ENCODE data around the gene WDR33.
A peak's percentile ranks its signal among the peaks of the same experiment; 100 is the strongest.

Gene WDR33

DNA sequence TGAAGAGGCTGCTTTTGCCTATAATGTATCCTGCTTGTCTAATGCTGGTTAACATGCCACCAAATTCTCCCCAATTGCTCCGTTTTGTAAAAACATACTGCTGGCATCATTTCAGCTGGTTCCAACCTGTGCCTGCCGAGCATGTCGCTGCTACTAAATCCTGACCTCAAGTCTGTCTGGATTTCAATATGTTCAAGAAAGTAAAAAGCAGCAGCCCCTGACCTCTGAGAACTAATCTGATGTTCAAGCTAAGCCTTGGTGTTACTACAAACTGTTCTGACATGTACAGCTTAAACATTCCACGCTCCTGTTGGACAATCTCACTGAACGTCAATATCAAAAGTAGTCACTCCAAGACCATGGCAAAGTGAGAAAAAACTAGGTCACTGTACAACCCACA is 63.4 kb downstream of the WDR33 start:
- peaks cover 14 to 18% (median 15%) of the 10 kb centered on the region in 5 donors for H3K36me3 ChIP-seq (ENCODE audit: control insufficient read depth in 5 of 5, insufficient read depth in 5 of 5, low read length in 5 of 5)
- no peak overlapping the region for H3K27ac ChIP-seq (ENCODE audit: low read depth, low read length)
- H3K9me3 ChIP-seq (ENCODE audit: control insufficient read depth in 5 of 5, low read length in 5 of 5), result no peaks in the 10 kb centered on the region
- no peak overlapping the region for H3K4me3 ChIP-seq (ENCODE audit: low read depth in 1 of 5, low read length in 5 of 5)
- peaks cover 0 to 5% (median 3%) of the 10 kb centered on the region in 5 donors for H3K4me1 ChIP-seq (ENCODE audit: control insufficient read depth in 5 of 5, insufficient read depth in 5 of 5, low read length in 5 of 5)
- H3K9ac ChIP-seq (ENCODE audit: low read length in 5 of 5), result no peak overlapping the region
- no peaks in the 10 kb centered on the region for H3K27me3 ChIP-seq (ENCODE audit: control insufficient read depth in 5 of 5, insufficient read depth in 4 of 5, low read length in 5 of 5)

DNA sequence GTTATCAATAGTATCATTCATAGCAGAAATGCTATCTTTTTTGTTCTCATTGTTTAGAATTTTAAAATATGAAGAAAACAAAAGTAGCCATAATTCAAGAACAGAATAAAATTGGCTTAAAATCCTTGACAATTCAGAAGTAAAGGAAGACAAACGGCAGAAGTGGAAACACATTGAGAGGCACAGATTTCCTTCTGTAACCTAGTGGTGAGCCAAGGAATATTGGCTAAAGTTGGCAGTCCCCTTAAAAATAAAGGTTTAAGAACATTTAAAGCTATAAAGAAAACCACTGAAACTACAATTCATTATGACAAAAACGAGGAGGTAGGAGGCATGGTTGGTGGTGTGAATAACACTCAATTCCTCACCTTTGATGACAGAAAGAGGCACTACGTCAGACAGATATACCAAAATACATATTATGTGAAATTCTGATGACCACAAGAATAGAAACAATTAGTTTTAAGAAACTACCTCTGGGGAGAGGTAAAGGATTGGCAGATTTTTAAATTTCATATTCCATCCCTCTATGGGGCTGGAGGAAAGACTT is 67.4 kb downstream of the WDR33 start:
- no peaks in the 10 kb centered on the region for H3K9me3 ChIP-seq (ENCODE audit: control insufficient read depth in 5 of 5, low read length in 5 of 5)
- H3K4me3 ChIP-seq (ENCODE audit: low read depth in 1 of 5, low read length in 5 of 5), result no peak overlapping the region
- H3K36me3 ChIP-seq (ENCODE audit: control insufficient read depth in 5 of 5, insufficient read depth in 5 of 5, low read length in 5 of 5), result peaks cover 13 to 23% (median 17%) of the 10 kb centered on the region in 5 donors
- H3K27ac ChIP-seq (ENCODE audit: low read depth, low read length), result no peak overlapping the region
- H3K9ac ChIP-seq (ENCODE audit: low read length in 5 of 5), result no peak overlapping the region
- H3K27me3 ChIP-seq (ENCODE audit: control insufficient read depth in 5 of 5, insufficient read depth in 4 of 5, low read length in 5 of 5), result no peaks in the 10 kb centered on the region
- peaks cover 0 to 5% (median 3%) of the 10 kb centered on the region in 5 donors for H3K4me1 ChIP-seq (ENCODE audit: control insufficient read depth in 5 of 5, insufficient read depth in 5 of 5, low read length in 5 of 5)

DNA sequence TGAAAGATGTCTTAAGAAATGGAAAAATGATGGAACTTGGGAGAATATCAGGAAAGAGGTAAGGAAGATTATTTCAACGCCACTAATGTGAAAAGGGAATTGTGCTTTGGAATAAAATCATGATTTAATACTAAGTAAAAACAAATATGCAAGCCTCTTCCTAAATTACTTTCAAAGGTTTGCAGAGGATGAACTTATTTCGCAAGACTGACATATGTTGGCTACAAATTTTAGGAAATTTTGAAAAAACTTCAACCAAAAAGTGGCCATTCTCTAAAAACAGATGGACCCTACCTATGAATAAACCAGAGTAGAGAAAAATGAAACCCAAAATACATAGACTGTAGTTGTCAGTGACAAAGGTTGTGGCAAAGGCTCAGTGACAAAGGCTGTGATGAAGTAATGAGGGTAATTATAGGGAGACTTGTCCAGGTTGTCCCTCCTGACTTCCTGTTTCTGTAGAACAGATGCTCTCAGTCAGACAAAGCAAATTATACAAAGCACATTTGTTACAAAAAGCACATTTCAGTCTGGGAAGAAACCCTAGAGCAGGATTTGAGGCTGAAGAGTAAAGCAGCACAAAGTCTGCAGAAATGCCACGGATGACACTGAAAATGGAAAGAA is 70.2 kb downstream of the WDR33 start:
- Histone ChIP-seq H3K27ac (ENCODE audit: low read depth, low read length) (no peak overlapping the region), H3K9ac (ENCODE audit: low read length in 5 of 5) (no peak overlapping the region), H3K4me1 (ENCODE audit: control insufficient read depth in 5 of 5, insufficient read depth in 5 of 5, low read length in 5 of 5) (peaks cover 0 to 5% (median 3%) of the 10 kb centered on the region in 5 donors), H3K9me3 (ENCODE audit: control insufficient read depth in 5 of 5, low read length in 5 of 5) (no peaks in the 10 kb centered on the region), H3K4me3 (ENCODE audit: low read depth in 1 of 5, low read length in 5 of 5) (no peak overlapping the region), H3K36me3 (ENCODE audit: control insufficient read depth in 5 of 5, insufficient read depth in 5 of 5, low read length in 5 of 5) (peaks cover 6 to 18% (median 10%) of the 10 kb centered on the region in 5 donors), H3K27me3 (ENCODE audit: control insufficient read depth in 5 of 5, insufficient read depth in 4 of 5, low read length in 5 of 5) (no peaks in the 10 kb centered on the region)

DNA sequence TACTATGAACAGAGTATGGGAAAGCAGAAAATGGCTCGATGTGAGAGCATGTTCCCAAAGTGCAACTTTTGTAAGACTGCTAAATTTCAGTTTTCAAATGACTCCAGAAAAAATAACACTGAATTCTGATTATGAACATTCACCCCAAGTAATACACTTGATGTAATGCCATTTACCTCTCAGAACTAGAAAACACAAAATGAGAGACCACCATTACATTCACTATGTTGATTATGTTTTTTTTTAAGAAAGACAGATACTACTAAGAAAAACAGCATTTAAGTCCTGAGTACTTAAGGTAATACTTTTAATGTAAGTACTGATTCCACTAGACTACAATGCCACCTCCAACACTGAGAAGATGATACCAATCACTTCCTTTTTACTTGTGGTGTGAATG is 71.2 kb downstream of the WDR33 start:
- Histone ChIP-seq H3K27me3 (ENCODE audit: control insufficient read depth in 5 of 5, insufficient read depth in 4 of 5, low read length in 5 of 5) (no peaks in the 10 kb centered on the region), H3K9me3 (ENCODE audit: control insufficient read depth in 5 of 5, low read length in 5 of 5) (no peaks in the 10 kb centered on the region), H3K9ac (ENCODE audit: low read length in 5 of 5) (no peak overlapping the region), H3K36me3 (ENCODE audit: control insufficient read depth in 5 of 5, insufficient read depth in 5 of 5, low read length in 5 of 5) (peaks cover 3 to 13% (median 5%) of the 10 kb centered on the region in 5 donors), H3K4me3 (ENCODE audit: low read depth in 1 of 5, low read length in 5 of 5) (no peak overlapping the region), H3K27ac (ENCODE audit: low read depth, low read length) (no peak overlapping the region), H3K4me1 (ENCODE audit: control insufficient read depth in 5 of 5, insufficient read depth in 5 of 5, low read length in 5 of 5) (peaks cover 0 to 9% (median 4%) of the 10 kb centered on the region in 5 donors)

DNA sequence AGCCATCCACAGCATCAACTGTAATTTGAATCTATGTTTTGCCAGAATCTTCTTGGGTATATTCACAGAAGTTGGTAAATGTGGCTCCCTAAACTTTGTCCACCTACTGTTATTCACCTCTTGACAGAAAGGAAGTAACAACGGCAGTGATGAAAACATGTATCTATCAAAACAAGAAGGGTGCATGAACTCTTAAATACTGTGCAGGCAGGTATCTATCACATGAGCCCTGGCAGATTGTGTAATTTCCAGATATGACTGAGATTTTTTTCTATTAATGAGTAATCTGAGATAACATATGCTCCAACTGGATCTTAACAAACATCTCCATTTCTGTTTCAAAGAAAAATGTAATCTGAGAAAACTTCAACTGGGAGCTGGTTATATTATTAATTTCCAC is 73.1 kb downstream of the WDR33 start:
- H3K36me3 ChIP-seq (ENCODE audit: control insufficient read depth in 5 of 5, insufficient read depth in 5 of 5, low read length in 5 of 5), result peaks cover 0 to 10% (median 0%) of the 10 kb centered on the region in 5 donors
- H3K9ac ChIP-seq (ENCODE audit: low read length in 5 of 5), result no peak overlapping the region
- H3K9me3 ChIP-seq (ENCODE audit: control insufficient read depth in 5 of 5, low read length in 5 of 5), result no peaks in the 10 kb centered on the region
- peaks cover 3 to 22% (median 8%) of the 10 kb centered on the region in 5 donors for H3K4me1 ChIP-seq (ENCODE audit: control insufficient read depth in 5 of 5, insufficient read depth in 5 of 5, low read length in 5 of 5)
- no peak overlapping the region for H3K4me3 ChIP-seq (ENCODE audit: low read depth in 1 of 5, low read length in 5 of 5)
- H3K27ac ChIP-seq (ENCODE audit: low read depth, low read length), result no peak overlapping the region
- H3K27me3 ChIP-seq (ENCODE audit: control insufficient read depth in 5 of 5, insufficient read depth in 4 of 5, low read length in 5 of 5), result no peaks in the 10 kb centered on the region

DNA sequence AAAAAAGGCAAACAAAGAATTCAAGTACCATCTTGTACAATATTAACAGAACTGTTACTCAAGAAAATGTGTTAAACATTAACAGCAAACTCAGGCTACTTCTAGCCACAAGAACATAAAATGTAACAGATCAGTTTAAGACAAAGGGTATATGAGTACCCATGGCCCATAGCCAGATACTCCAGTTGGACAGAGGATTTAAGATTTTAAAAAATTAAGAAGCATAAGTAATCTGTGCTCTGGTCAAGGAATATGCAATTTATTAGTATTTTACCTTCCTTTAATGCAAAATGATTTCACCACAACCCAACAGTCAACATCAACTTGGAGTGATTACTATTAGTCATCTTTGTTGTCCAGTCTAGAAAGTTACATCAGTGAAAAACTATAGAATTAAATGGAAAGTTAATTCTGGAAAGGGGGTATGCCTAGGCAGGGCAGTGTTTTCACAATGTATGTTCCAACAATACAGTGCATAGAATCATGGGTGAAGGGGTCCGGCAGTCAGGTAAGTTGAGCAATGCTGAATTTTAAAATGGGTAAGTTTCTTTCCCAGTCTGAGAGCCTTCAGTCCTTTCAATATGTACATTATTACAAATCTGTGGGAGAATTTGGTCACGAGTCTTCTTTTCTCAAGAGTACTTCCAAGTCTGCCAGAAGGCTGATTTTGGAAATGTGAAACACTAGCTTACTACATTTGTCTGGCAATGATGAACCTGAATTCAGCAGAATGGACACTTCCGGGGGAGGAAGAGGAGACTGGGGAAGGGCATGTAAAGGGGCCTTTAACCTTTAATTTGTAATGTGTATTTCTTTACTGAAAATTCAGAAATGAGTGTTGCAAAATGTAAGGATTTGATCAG is 75.2 kb downstream of the WDR33 start:
- Histone ChIP-seq H3K9ac (ENCODE audit: low read length in 5 of 5) (peak overlapping the region in 1 of 5 donors; percentile 19), H3K27me3 (ENCODE audit: control insufficient read depth in 5 of 5, insufficient read depth in 4 of 5, low read length in 5 of 5) (no peaks in the 10 kb centered on the region), H3K4me3 (ENCODE audit: low read depth in 1 of 5, low read length in 5 of 5) (no peak overlapping the region), H3K9me3 (ENCODE audit: control insufficient read depth in 5 of 5, low read length in 5 of 5) (no peaks in the 10 kb centered on the region), H3K27ac (ENCODE audit: low read depth, low read length) (no peak overlapping the region), H3K36me3 (ENCODE audit: control insufficient read depth in 5 of 5, insufficient read depth in 5 of 5, low read length in 5 of 5) (peaks cover 0 to 7% (median 0%) of the 10 kb centered on the region in 5 donors), H3K4me1 (ENCODE audit: control insufficient read depth in 5 of 5, insufficient read depth in 5 of 5, low read length in 5 of 5) (peaks cover 3 to 22% (median 8%) of the 10 kb centered on the region in 5 donors)

DNA sequence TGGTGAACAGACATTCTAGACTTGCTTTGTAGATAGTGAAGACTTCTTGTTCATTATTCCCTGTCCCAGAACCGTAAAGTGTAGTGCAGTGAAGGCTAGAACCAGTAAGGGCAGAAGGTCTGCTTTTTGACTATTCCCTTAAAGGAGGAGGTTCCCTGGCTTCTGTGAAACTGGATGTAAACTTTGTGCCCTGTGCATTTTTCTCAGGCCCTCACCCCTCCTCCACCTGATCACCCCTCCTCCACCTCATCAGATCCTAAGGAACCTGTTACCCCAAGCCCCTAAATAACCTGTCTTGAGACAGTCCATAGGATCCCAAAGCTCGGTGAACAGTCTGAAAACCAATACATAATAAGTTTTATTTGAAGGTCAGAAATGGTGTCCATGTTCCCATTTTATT is 75.9 kb downstream of the WDR33 start:
- H3K4me1 ChIP-seq (ENCODE audit: control insufficient read depth in 5 of 5, insufficient read depth in 5 of 5, low read length in 5 of 5), result peaks cover 3 to 22% (median 8%) of the 10 kb centered on the region in 5 donors
- no peak overlapping the region for H3K4me3 ChIP-seq (ENCODE audit: low read depth in 1 of 5, low read length in 5 of 5)
- no peaks in the 10 kb centered on the region for H3K9me3 ChIP-seq (ENCODE audit: control insufficient read depth in 5 of 5, low read length in 5 of 5)
- H3K36me3 ChIP-seq (ENCODE audit: control insufficient read depth in 5 of 5, insufficient read depth in 5 of 5, low read length in 5 of 5), result peaks cover 0 to 2% (median 0%) of the 10 kb centered on the region in 5 donors
- H3K9ac ChIP-seq (ENCODE audit: low read length in 5 of 5), result no peak overlapping the region
- H3K27me3 ChIP-seq (ENCODE audit: control insufficient read depth in 5 of 5, insufficient read depth in 4 of 5, low read length in 5 of 5), result no peaks in the 10 kb centered on the region
- no peak overlapping the region for H3K27ac ChIP-seq (ENCODE audit: low read depth, low read length)

DNA sequence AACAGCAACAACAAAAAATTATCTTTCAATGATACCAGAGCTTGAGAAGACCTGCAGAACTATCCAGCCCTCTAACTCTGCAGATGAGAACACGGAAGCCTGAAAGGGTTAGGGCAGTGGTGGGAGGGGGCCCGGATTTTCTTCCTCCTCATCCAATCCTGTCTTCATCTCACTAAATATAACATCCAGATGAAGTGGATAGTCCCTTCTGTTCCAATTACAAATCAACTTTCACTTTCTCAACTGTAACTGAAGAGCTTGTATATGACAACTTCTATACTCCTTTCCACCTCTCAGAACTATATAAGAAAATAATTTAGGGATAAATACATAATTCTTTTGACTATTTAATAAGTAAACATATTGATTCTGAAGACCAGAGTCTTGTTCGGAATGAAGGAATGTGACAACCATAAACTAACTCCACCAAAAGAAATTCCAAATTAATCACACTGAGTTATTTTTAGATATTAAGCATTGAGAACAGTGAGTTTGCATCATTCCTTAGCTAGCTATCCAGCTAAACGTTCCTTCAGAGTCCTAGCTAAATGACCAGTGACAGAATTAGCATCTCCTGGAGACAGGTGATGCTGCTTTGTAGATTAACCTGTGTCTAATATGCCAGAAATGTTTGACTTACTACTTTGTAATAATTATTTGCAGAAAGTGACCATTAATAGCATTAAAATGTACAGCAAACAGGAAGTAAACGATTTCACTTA is 77.0 kb downstream of the WDR33 start:
- H3K4me3 ChIP-seq (ENCODE audit: low read depth in 1 of 5, low read length in 5 of 5), result peak overlapping the region in 3 of 5 donors; percentile 11 to 14 (median 12)
- no peak overlapping the region for H3K9ac ChIP-seq (ENCODE audit: low read length in 5 of 5)
- no peaks in the 10 kb centered on the region for H3K9me3 ChIP-seq (ENCODE audit: control insufficient read depth in 5 of 5, low read length in 5 of 5)
- no peaks in the 10 kb centered on the region for H3K27me3 ChIP-seq (ENCODE audit: control insufficient read depth in 5 of 5, insufficient read depth in 4 of 5, low read length in 5 of 5)
- no peaks in the 10 kb centered on the region for H3K36me3 ChIP-seq (ENCODE audit: control insufficient read depth in 5 of 5, insufficient read depth in 5 of 5, low read length in 5 of 5)
- H3K4me1 ChIP-seq (ENCODE audit: control insufficient read depth in 5 of 5, insufficient read depth in 5 of 5, low read length in 5 of 5), result peaks cover 3 to 22% (median 8%) of the 10 kb centered on the region in 5 donors
- no peak overlapping the region for H3K27ac ChIP-seq (ENCODE audit: low read depth, low read length)

DNA sequence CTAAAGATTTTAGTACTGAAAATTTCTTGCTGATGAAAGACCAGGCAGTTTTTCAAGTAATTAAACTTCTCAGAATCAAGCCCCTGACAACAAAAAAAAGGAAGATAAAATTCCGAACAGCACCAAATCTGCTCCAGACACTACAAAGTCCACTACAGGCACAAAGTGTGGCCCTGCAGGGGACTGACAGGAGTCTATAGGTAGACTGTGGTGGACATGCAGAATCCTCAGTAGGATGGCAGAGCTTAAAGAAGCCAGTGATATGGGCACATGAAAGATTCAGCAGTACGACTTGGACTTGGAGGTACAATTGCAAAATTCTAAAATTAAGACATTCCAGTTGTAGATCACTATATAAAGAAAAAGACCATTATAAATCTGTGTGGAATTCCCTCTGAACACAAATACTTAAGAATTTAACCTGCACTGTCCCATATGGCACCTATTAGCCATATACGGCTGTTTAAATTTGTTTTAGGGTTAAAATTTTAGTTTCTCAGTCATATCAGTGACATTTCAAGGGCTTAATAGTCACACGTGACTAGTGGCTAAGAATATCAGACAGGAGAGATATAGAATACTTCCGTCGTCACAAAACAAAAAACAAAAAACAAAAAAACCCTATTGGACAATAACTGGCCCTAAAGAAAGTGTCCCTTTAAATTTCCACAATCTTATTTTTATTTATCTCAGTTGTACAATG is 77.7 kb downstream of the WDR33 start:
- H3K4me1 ChIP-seq (ENCODE audit: control insufficient read depth in 5 of 5, insufficient read depth in 5 of 5, low read length in 5 of 5), result peaks cover 3 to 22% (median 8%) of the 10 kb centered on the region in 5 donors
- H3K27me3 ChIP-seq (ENCODE audit: control insufficient read depth in 5 of 5, insufficient read depth in 4 of 5, low read length in 5 of 5), result no peaks in the 10 kb centered on the region
- no peak overlapping the region for H3K27ac ChIP-seq (ENCODE audit: low read depth, low read length)
- H3K36me3 ChIP-seq (ENCODE audit: control insufficient read depth in 5 of 5, insufficient read depth in 5 of 5, low read length in 5 of 5), result no peaks in the 10 kb centered on the region
- peak overlapping the region in 2 of 5 donors; percentile 11 to 14 for H3K4me3 ChIP-seq (ENCODE audit: low read depth in 1 of 5, low read length in 5 of 5)
- no peak overlapping the region for H3K9ac ChIP-seq (ENCODE audit: low read length in 5 of 5)
- H3K9me3 ChIP-seq (ENCODE audit: control insufficient read depth in 5 of 5, low read length in 5 of 5), result no peaks in the 10 kb centered on the region

Data from subcutaneous abdominal adipose tissue (tissue), 5 donors.